H1 (cell line): Measurements from ENCODE around the gene ATP1A1. TPM values are rescaled to one million over a fixed set of nuclear protein-coding genes. Genes with fewer than 3 reads are reported as not detected.

ENCODE experiments used
- BACH1 ChIP-seq: IDR thresholded peaks from 2 replicates; pipeline ENCODE4 v1.6.1; 2012; ENCODE audit warnings: low read length, improper control_type of control experiment
- CREB1 ChIP-seq: IDR thresholded peaks from 2 replicates; pipeline ENCODE4 v1.6.1; 2012; ENCODE audit warnings: inconsistent platforms
- POLR2AphosphoS5 ChIP-seq: IDR thresholded peaks from 2 replicates; pipeline ENCODE4 v1.6.1; 2011; ENCODE audit warnings: low read depth, low read length
- polyA plus RNA-seq, 7 experiments: library from polyadenylated mRNA; depleted of rRNA in 3 of 7; stranded (reverse) in 5 of 7; unstranded in 2 of 7; fragments of >200 nt in 5 of 7; fragments of 200-250 nt in 2 of 7; gene quantifications; 1 replicate in 5 of 7; 2 replicates in 1 of 7; 4 replicates in 1 of 7; pipeline versions ENCODE4 v1.2.1 to v1.2.3, GENCODE V29; 2011 to 2013; ENCODE audit warnings: missing spikeins in 2 of 7, mixed read lengths in 2 of 7
- total RNA-seq: library from RNA; stranded (reverse); fragmentation: NEBNext Ultra II Directional; extraction: Animal tissue kit (Norgen Biotek cat#: 25700); gene quantifications from 2 replicates; pipeline ENCODE4 v1.2.1, GENCODE V29; 2021

The ATP1A1 gene
- total and polyA plus RNA-seq, 2 of the 8 experiments (the other 6 are each of a cell fraction or from before 2014, with no cell fraction given) = 222 to 325 TPM

- TF ChIP-seq BACH1 (no peak), CREB1 (no peak), POLR2AphosphoS5 (no peak)
Observed at GRCh38 chr1:116362050-116362449, 11.0 kb upstream of the ATP1A1 start (continued).
